GM12878 (cell line): Measurements from ENCODE around the gene JAKMIP1. TPM values are rescaled to one million over a fixed set of nuclear protein-coding genes. Genes with fewer than 3 reads are reported as not detected.

Experiments used
- ATAC-seq: fragments of 200-7000 bp; cut with Tn5 transposase; 3 replicates; pipeline ENCODE4 v1.9.1; 2020; ENCODE audit warnings: mild to moderate bottlenecking, moderate library complexity
- BruUV-seq: library from RNA; stranded (reverse); fragments of 400-500 nt; replicated peaks from 2 replicates; lab custom pipeline; 2021; lab: Mats Ljungman, UMichigan
- CTCF ChIA-PET: fragments of 300-600 bp; sonication (Branson Sonifier 250); formaldehyde crosslinking; extraction: SDS; loops from one replicate; lab custom pipeline; 2021; ENCODE audit warnings: inconsistent platforms; lab: Yijun Ruan, JAX
- POLR2A ChIA-PET: fragments of 350-600 bp; formaldehyde crosslinking; extraction: SDS; loops from one replicate; lab custom pipeline; 2021; ENCODE audit warnings: inconsistent platforms; lab: Charles Lee
- RAD21 ChIA-PET: fragments of 300-600 bp; sonication (Branson Sonifier 250); formaldehyde crosslinking; loops from one replicate; lab custom pipeline; 2023; ENCODE audit warnings: antibody characterized with exemption; ENCODE audit not compliant: unreplicated experiment; lab: Charles Lee
- SMC1A ChIA-PET: fragments of 300-600 bp; sonication (Branson Sonifier 250); formaldehyde crosslinking; loops from one replicate; lab custom pipeline; 2023; ENCODE audit not compliant: unreplicated experiment, uncharacterized antibody; lab: Charles Lee
- DNase-seq: peaks from one replicate; pipeline ENCODE4 v3.0.0-alpha.2; 2011; ENCODE audit warnings: low read depth, low spot score
- FAIRE-seq: peaks from 3 replicates; lab custom pipeline; 2011; peaks lifted over from hg19 to GRCh38; lab: Jason Lieb, UNC
- H2AFZ ChIP-seq: 2 replicates; pipeline ENCODE4 v1.6.0; 2011; ENCODE audit warnings: low read depth, low read length, control low read depth; ENCODE audit not compliant: control insufficient read depth
- H3K27ac ChIP-seq: 2 replicates; pipeline ENCODE4 v1.5.1; 2011; ENCODE audit warnings: control low read depth; ENCODE audit not compliant: control insufficient read depth, insufficient read depth
- H3K27me3 ChIP-seq, 2 experiments: replicated peaks in 1 of 2; 2 replicates each; pipeline versions ENCODE4 v1.6.0 to v1.6.1; 2011; ENCODE audit warnings: low read length in 1 of 2; ENCODE audit not compliant: control insufficient read depth in 2 of 2, insufficient read depth in 2 of 2
- H3K36me3 ChIP-seq, 2 experiments: 2 replicates each; pipeline ENCODE4 v1.5.1; 2011; ENCODE audit warnings: low read length in 1 of 2; ENCODE audit not compliant: control insufficient read depth in 2 of 2, insufficient read depth in 2 of 2
- H3K4me1 ChIP-seq: 2 replicates; pipeline ENCODE4 v1.6.1; 2011; ENCODE audit warnings: mild to moderate bottlenecking, low read length, moderate library complexity, mixed read lengths; ENCODE audit not compliant: control insufficient read depth, insufficient read depth
- H3K4me2 ChIP-seq: 2 replicates; pipeline ENCODE4 v1.6.0; 2011; ENCODE audit warnings: control low read depth; ENCODE audit not compliant: control insufficient read depth, insufficient read depth
- H3K4me3 ChIP-seq: fragments of 200-600 bp; sonication (generic); 2 replicates; pipeline ENCODE4 v1.5.1; 2016
- H3K79me2 ChIP-seq: 2 replicates; pipeline ENCODE4 v1.6.0; 2011; ENCODE audit warnings: low read length; ENCODE audit not compliant: control insufficient read depth, insufficient read depth
- H3K9ac ChIP-seq: 2 replicates; pipeline ENCODE4 v1.8.0; 2011; ENCODE audit warnings: low read length, control low read depth, mixed read lengths; ENCODE audit not compliant: control insufficient read depth, insufficient read depth
- H3K9me3 ChIP-seq: replicated peaks from 3 replicates; pipeline ENCODE4 v1.5.1; 2011; ENCODE audit warnings: mild to moderate bottlenecking, low read length; ENCODE audit not compliant: control insufficient read depth, insufficient read depth
- H4K20me1 ChIP-seq: 2 replicates; pipeline ENCODE4 v1.6.0; 2011; ENCODE audit not compliant: control insufficient read depth, insufficient read depth
- EZH2 ChIP-seq: IDR thresholded peaks from 2 replicates; pipeline ENCODE4 v1.6.1; 2012; ENCODE audit warnings: low read depth, mild to moderate bottlenecking, control low read depth, inconsistent platforms, low read length, borderline replicate concordance; ENCODE audit not compliant: control insufficient read depth
- IKZF2 ChIP-seq, 2 experiments: fragments of 450-650 bp; IDR thresholded peaks; 2 replicates each; pipeline ENCODE4 v1.6.1; 2017; ENCODE audit warnings: mild to moderate bottlenecking in 2 of 2, moderate library complexity in 2 of 2
- SMAD5 ChIP-seq: IDR thresholded peaks from 2 replicates; pipeline ENCODE4 v1.6.1; 2016; ENCODE audit warnings: antibody characterized with exemption, low read depth
- WGBS: methylation state at CpG from one replicate; pipeline ENCODE4 v1.1.6; 2016; ENCODE audit warnings: low lambda C conversion rate; ENCODE audit not compliant: insufficient replicate concordance, insufficient coverage; ENCODE audit errors: missing lambda C conversion rate; 5-methylcytosine and 5-hydroxymethylcytosine counted together
- in situ Hi-C: fragments of 300-500 bp; cut with MboI; formaldehyde crosslinking; loops from 9 replicates; pipeline ENCODE4 v1.14.3; 2018; ENCODE audit warnings: mixed read lengths
- intact Hi-C: fragments of 100-400 bp; cut with micrococcal nuclease; formaldehyde crosslinking; loops from one replicate; pipeline ENCODE4 v1.14.2; 2022; ENCODE audit not compliant: unreplicated experiment
- polyA plus RNA-seq, 11 experiments: library from polyadenylated mRNA; depleted of rRNA in 4 of 11; unstranded in 6 of 11; stranded (reverse) in 5 of 11; fragments of >200 nt; fragmentation: Nextera tagmentation in 4 of 11; fragmentation: Illumina TruSeq in 1 of 11; extraction: Ambion mirVana in 4 of 11; extraction: Trizol in 1 of 11; gene quantifications; 1 replicate in 1 of 11; 2 replicates in 10 of 11; pipeline versions ENCODE4 v1.2.1 to v1.2.3, GENCODE V29; 2011 to 2016; ENCODE audit warnings: inconsistent platforms in 2 of 11, missing spikeins in 2 of 11, low read depth in 1 of 11
- total RNA-seq, 4 experiments: library from RNA; depleted of rRNA in 3 of 4; stranded (reverse); fragments of >200 nt in 3 of 4; fragmentation: Illumina TruSeq in 1 of 4; extraction: Trizol in 1 of 4; gene quantifications; 2 replicates each; pipeline versions ENCODE4 v1.2.1 to v1.2.3, GENCODE V29; 2013 to 2021
- TF ChIP-seq, protein P1 (sequence below): IDR thresholded peaks from 2 replicates; pipeline ENCODE4 v1.6.1; 2012; ENCODE audit warnings: mild to moderate bottlenecking, low read depth, low read length
- TF ChIP-seq, protein P2 (sequence below): fragments of 450-650 bp; formaldehyde crosslinking; IDR thresholded peaks from 2 replicates; pipeline ENCODE4 v1.4.0; 2020; ENCODE audit warnings: mild to moderate bottlenecking, moderate library complexity

JAKMIP1 gene
- total and polyA plus RNA-seq, 10 of the 15 experiments (the other 5 are each of a cell fraction or from before 2014, with no cell fraction given), result 0.52 to 16.7 (median 12.3) TPM

DNA sequence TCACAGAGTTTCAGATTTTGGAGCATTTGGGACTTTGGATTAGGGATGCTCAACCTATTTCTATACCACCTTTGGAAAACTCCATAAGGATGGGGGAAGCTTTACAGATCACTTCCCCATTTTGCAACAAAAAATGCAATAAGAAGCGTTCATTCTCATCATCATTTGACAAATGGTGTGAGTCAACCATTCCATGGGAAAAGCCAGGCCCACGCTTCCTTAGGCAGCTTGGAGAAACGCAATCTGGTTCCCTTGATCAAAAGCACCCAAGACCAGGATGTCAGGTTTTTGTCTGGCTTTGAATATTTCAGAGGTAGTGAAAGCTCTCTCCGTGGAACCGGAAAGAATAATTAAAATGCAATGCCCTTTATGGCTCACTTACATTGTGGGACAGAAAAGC lies 102.8 kb downstream of the JAKMIP1 start:
- no TSS peak for BruUV-seq
- SMC1A ChIA-PET, result interaction anchor here (1.2 kb wide), 1 partner anchor 32 kb away, joined by 3 read pairs; no protein-coding TSS in a partner anchor
- H2AFZ ChIP-seq, result no peak overlapping the region
- POLR2A ChIA-PET, result no interaction called here
- H3K9ac ChIP-seq, result no peak overlapping the region
- no peaks in the 10 kb centered on the region for H4K20me1 ChIP-seq
- no peaks in the 10 kb centered on the region for H3K36me3 ChIP-seq
- H3K27me3 ChIP-seq, result no peaks in the 10 kb centered on the region
- no peak for TF ChIP-seq EZH2
- TF ChIP-seq IKZF2 (IDR thresholded peaks at IDR 0.05), result no peak
- no peak for TF ChIP-seq SMAD5
- TF ChIP-seq, protein P1, sequence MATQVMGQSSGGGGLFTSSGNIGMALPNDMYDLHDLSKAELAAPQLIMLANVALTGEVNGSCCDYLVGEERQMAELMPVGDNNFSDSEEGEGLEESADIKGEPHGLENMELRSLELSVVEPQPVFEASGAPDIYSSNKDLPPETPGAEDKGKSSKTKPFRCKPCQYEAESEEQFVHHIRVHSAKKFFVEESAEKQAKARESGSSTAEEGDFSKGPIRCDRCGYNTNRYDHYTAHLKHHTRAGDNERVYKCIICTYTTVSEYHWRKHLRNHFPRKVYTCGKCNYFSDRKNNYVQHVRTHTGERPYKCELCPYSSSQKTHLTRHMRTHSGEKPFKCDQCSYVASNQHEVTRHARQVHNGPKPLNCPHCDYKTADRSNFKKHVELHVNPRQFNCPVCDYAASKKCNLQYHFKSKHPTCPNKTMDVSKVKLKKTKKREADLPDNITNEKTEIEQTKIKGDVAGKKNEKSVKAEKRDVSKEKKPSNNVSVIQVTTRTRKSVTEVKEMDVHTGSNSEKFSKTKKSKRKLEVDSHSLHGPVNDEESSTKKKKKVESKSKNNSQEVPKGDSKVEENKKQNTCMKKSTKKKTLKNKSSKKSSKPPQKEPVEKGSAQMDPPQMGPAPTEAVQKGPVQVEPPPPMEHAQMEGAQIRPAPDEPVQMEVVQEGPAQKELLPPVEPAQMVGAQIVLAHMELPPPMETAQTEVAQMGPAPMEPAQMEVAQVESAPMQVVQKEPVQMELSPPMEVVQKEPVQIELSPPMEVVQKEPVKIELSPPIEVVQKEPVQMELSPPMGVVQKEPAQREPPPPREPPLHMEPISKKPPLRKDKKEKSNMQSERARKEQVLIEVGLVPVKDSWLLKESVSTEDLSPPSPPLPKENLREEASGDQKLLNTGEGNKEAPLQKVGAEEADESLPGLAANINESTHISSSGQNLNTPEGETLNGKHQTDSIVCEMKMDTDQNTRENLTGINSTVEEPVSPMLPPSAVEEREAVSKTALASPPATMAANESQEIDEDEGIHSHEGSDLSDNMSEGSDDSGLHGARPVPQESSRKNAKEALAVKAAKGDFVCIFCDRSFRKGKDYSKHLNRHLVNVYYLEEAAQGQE, result no peak
- TF ChIP-seq, protein P2, sequence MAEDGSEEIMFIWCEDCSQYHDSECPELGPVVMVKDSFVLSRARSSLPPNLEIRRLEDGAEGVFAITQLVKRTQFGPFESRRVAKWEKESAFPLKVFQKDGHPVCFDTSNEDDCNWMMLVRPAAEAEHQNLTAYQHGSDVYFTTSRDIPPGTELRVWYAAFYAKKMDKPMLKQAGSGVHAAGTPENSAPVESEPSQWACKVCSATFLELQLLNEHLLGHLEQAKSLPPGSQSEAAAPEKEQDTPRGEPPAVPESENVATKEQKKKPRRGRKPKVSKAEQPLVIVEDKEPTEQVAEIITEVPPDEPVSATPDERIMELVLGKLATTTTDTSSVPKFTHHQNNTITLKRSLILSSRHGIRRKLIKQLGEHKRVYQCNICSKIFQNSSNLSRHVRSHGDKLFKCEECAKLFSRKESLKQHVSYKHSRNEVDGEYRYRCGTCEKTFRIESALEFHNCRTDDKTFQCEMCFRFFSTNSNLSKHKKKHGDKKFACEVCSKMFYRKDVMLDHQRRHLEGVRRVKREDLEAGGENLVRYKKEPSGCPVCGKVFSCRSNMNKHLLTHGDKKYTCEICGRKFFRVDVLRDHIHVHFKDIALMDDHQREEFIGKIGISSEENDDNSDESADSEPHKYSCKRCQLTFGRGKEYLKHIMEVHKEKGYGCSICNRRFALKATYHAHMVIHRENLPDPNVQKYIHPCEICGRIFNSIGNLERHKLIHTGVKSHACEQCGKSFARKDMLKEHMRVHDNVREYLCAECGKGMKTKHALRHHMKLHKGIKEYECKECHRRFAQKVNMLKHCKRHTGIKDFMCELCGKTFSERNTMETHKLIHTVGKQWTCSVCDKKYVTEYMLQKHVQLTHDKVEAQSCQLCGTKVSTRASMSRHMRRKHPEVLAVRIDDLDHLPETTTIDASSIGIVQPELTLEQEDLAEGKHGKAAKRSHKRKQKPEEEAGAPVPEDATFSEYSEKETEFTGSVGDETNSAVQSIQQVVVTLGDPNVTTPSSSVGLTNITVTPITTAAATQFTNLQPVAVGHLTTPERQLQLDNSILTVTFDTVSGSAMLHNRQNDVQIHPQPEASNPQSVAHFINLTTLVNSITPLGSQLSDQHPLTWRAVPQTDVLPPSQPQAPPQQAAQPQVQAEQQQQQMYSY, result no peak
- TF ChIP-seq, all 136 proteins: peak for 0
- Histone ChIP-seq H3K79me2 (no peaks in the 10 kb centered on the region), H3K27ac (no peak overlapping the region), H3K9me3 (no peaks in the 10 kb centered on the region), H3K4me3 (no peak overlapping the region), H3K4me1 (peaks cover 3% of the 10 kb centered on the region; the same call in 1 of the 2 replicates), H3K4me2 (no peak overlapping the region)
- ChIA-PET CTCF (no interaction called here), RAD21 (no interaction called here)
- no peak for ATAC-seq
- FAIRE-seq, result no peak
- intact Hi-C loops (no loop called here), in situ Hi-C loops (no loop called here)
- DNase-seq, result no peak
- 67% methylated on average over 5 of the region's 5 CpGs for WGBS
